HG03378 (cell line): ENCODE results near the gene AIM2.
"Not testable (repeated sequence)": the region's sequence is repeated elsewhere in the genome, so short reads cannot be mapped to it uniquely, and the experiment has no call there.

Source experiments
- ATAC-seq: cut with Tn5 transposase; IDR thresholded peaks from one replicate; pipeline ENCODE4 v1.9.1; 2021; ENCODE audit warnings: mild to moderate bottlenecking, moderate library complexity; ENCODE audit not compliant: unreplicated experiment

AIM2 gene

GRCh38 chr1:159081626-159082025, 5.1 kb upstream of the AIM2 start:
- no peak for ATAC-seq

GRCh38 chr1:159079525-159079924, 3.0 kb upstream of the AIM2 start:
- no peak for ATAC-seq

GRCh38 chr1:159077120-159077961, 775 bp upstream of the AIM2 start:
- peak; percentile 63 for ATAC-seq

GRCh38 chr1:159071970-159072582, 4.5 kb downstream of the AIM2 start:
- ATAC-seq: no peak

GRCh38 chr1:159068886-159069285, 7.7 kb downstream of the AIM2 start:
- no peak for ATAC-seq

GRCh38 chr1:159067699-159068621, 8.6 kb downstream of the AIM2 start:
- ATAC-seq: peak; percentile 88

GRCh38 chr1:159066108-159066507, 10.5 kb downstream of the AIM2 start:
- ATAC-seq: no peak

- no peak for ATAC-seq
Observed at GRCh38 chr1:159065106-159065505, 11.5 kb downstream of the AIM2 start.

GRCh38 chr1:159058751-159059150, 17.8 kb downstream of the AIM2 start:
- ATAC-seq: no peak

- ATAC-seq: no peak
Observed at GRCh38 chr1:159056069-159056698, 20.4 kb downstream of the AIM2 start.

GRCh38 chr1:159055181-159055641, 21.4 kb downstream of the AIM2 start:
- ATAC-seq: no peak

GRCh38 chr1:159054427-159054826, 22.1 kb downstream of the AIM2 start:
- no peak for ATAC-seq

GRCh38 chr1:159051436-159051835, 25.1 kb downstream of the AIM2 start:
- ATAC-seq: no peak

GRCh38 chr1:159046486-159046885, 30.1 kb downstream of the AIM2 start:
- not testable (repeated sequence) for ATAC-seq

- no peak for ATAC-seq
Observed at GRCh38 chr1:159040893-159041724, 35.5 kb downstream of the AIM2 start.

- no peak for ATAC-seq
Observed at GRCh38 chr1:159040206-159040605, 36.4 kb downstream of the AIM2 start.

- ATAC-seq: no peak
Observed at GRCh38 chr1:159030877-159031447, 45.6 kb downstream of the AIM2 start.

- ATAC-seq: no peak
Observed at GRCh38 chr1:159030311-159030710, 46.3 kb downstream of the AIM2 start.

GRCh38 chr1:159026841-159027240, 49.7 kb downstream of the AIM2 start:
- not testable (repeated sequence) for ATAC-seq
